ENCODE data around the gene PLXNA2.

GRCh38 chr1:208225954-208226937 lies 17.9 kb downstream of the PLXNA2 start:
- TF ChIP-seq CTCF (conservative IDR thresholded peaks at IDR 0.05) (no peak), EZH2 (IDR thresholded peaks at IDR 0.05; ENCODE audit: low read depth) (no peak)

All from PC-9 (cell line).